Measurements from ENCODE around the gene SEMA3F. TPM values are rescaled to one million over a fixed set of nuclear protein-coding genes. Genes with fewer than 3 reads are reported as not detected.

Gene SEMA3F
- total and polyA plus RNA-seq, 2 of the 4 experiments (the other 2 are of a cell fraction): 7.3 to 23.3 TPM

GRCh38 chr3:50135964-50136363 lies 19.2 kb upstream of the SEMA3F start:
- no peak overlapping the region for H2AFZ ChIP-seq (replicated peaks; ENCODE audit: low read length, poor library complexity)
- H3K27ac ChIP-seq (ENCODE audit: insufficient read depth, low read length): no peak overlapping the region
- H3K4me2 ChIP-seq (ENCODE audit: low read depth, low read length): no peak overlapping the region
- peaks cover 14% of the 10 kb centered on the region; the same call in 1 of the 2 replicates for H3K27me3 ChIP-seq (ENCODE audit: control insufficient read depth, insufficient read depth, low read length)
- intact Hi-C loops (cut with micrococcal nuclease): no loop called here
- no peak overlapping the region for H3K23ac ChIP-seq (ENCODE audit: low read depth, low read length)
- no peak overlapping the region for H4K5ac ChIP-seq (ENCODE audit: low read depth, low read length)
- 90% methylated on average over 2 of the region's 5 CpGs; no CpG with 5 or more reads in 1 of the 2 experiments for WGBS, 2 experiments (ENCODE audit: extremely low coverage in 2 of 2, insufficient read length in 1 of 2)
- no peak overlapping the region for H2AK9ac ChIP-seq (replicated peaks; ENCODE audit: low read depth, low read length, poor library complexity)
- no peak overlapping the region for H2BK5ac ChIP-seq (ENCODE audit: low read depth, low read length, poor library complexity, severe bottlenecking)
- H4K20me1 ChIP-seq (ENCODE audit: insufficient read depth, low read length): no peaks in the 10 kb centered on the region
- no peak overlapping the region for H2BK120ac ChIP-seq (ENCODE audit: low read depth, low read length)
- H3K4me3 ChIP-seq (ENCODE audit: insufficient read depth, low read depth, low read length): no peak overlapping the region
- no TSS peak for BruUV-seq (replicated peaks)
- ATAC-seq (ENCODE audit: low read depth): no peak
- dilution Hi-C loops (cut with HindIII; ENCODE audit: low sequenced_read_pairs, unreplicated experiment): no loop called here
- H3K9me1 ChIP-seq (ENCODE audit: insufficient read depth, low read length): peaks cover 11% of the 10 kb centered on the region; the same call in 1 of the 2 replicates
- no peak overlapping the region for H3K9ac ChIP-seq (ENCODE audit: low read depth, low read length)
- no peak overlapping the region for H2BK20ac ChIP-seq (ENCODE audit: low read depth, low read length)
- H3K9me3 ChIP-seq (ENCODE audit: control insufficient read depth, insufficient read depth, low read length): no peaks in the 10 kb centered on the region
- no peak for TF ChIP-seq RFX5 (IDR thresholded peaks at IDR 0.05; ENCODE audit: low read depth, low read length)
- no peak for TF ChIP-seq CHD1 (IDR thresholded peaks at IDR 0.05; ENCODE audit: low read depth, low read length)
- H3K56ac ChIP-seq (ENCODE audit: extremely low read depth, insufficient read depth, low read length): no peak overlapping the region
- no peaks in the 10 kb centered on the region for H3K79me1 ChIP-seq (ENCODE audit: low read depth in 1 of 2, low read length in 2 of 2)
- H3K18ac ChIP-seq (ENCODE audit: low read depth, low read length): no peak overlapping the region
- no peak overlapping the region for H2AK5ac ChIP-seq (ENCODE audit: low read depth, low read length)
- in situ Hi-C loops (cut with MboI; ENCODE audit: low sequenced_read_pairs): no loop called here
- ChIA-PET CTCF (no interaction called here), POLR2A (ENCODE audit: unreplicated experiment) (no interaction called here)
- no peak overlapping the region for H3K14ac ChIP-seq (replicated peaks; ENCODE audit: low read depth, low read length)
- no peaks in the 10 kb centered on the region for H3K36me3 ChIP-seq (ENCODE audit: control insufficient read depth, insufficient read depth, low read length)
- no peak overlapping the region for H4K91ac ChIP-seq (ENCODE audit: insufficient read depth, low read depth, low read length)
- H2BK15ac ChIP-seq (ENCODE audit: low read depth, low read length): no peak overlapping the region
- no peak overlapping the region for H3K4ac ChIP-seq (ENCODE audit: low read depth, low read length)
- no peak for DNase-seq
- H4K8ac ChIP-seq (ENCODE audit: low read depth in 2 of 2, low read length in 2 of 2): no peak overlapping the region
- peaks cover 11% of the 10 kb centered on the region for H3K4me1 ChIP-seq (ENCODE audit: control insufficient read depth, insufficient read depth, low read length)
